Measurements from ENCODE around the gene PPFIA2.

PPFIA2 gene

DNA sequence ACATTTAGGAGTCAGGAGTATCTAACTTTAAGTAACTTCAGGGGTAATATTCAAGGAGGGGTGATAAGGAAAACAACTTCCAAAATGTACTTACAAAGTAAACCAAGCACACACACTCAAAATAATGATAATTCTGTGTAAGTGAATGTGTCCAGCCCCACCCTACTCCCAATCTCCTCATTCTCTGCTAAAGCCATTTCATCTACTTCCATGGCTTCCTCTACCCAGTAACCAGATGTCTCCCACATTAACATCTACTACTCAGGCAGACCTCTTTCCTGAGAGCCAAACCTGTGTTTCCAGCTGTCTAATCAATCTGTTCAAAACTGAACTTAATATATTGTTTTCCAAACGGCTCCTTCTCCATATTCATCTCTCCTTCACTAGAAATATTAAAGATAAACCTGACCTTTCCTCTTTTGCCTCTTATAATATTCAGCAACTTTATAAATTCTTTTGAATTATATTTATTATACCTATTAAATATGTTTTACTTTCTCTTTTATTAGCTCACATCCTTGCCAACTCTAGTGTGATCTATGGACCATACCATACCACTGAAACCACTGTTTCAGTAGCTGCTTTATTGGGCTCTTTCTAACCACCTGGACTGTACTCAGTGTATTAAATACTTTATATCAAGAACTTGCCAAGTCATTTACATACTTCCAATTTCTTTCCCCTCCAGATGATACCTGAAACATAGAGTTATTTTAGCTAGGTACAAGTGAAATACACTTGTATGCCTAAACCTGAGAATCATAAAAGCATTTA, 170.7 kb downstream of the PPFIA2 start:
- DNase-seq (ENCODE audit: extremely low read depth, low read depth), result no peak
- TF ChIP-seq, protein P1, sequence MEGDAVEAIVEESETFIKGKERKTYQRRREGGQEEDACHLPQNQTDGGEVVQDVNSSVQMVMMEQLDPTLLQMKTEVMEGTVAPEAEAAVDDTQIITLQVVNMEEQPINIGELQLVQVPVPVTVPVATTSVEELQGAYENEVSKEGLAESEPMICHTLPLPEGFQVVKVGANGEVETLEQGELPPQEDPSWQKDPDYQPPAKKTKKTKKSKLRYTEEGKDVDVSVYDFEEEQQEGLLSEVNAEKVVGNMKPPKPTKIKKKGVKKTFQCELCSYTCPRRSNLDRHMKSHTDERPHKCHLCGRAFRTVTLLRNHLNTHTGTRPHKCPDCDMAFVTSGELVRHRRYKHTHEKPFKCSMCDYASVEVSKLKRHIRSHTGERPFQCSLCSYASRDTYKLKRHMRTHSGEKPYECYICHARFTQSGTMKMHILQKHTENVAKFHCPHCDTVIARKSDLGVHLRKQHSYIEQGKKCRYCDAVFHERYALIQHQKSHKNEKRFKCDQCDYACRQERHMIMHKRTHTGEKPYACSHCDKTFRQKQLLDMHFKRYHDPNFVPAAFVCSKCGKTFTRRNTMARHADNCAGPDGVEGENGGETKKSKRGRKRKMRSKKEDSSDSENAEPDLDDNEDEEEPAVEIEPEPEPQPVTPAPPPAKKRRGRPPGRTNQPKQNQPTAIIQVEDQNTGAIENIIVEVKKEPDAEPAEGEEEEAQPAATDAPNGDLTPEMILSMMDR (IDR thresholded peaks at IDR 0.05; ENCODE audit: low read depth, low read length), result no peak

DNA sequence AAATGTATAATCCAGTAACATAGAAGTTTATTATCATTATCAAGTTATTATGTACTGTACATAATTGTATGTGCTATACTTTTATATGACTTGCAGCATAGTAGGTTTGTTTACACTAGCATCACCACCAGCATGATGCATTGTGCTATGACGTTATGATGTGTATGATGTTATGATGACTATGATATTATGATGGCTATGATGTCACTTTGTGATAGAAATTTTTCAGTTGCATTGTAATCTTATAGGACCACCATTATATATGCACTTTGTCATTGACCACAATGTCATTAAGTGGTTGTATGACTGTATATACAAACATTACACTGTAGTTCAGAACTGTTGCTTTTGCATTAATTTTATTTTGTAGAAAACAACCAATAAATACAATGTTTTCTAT, 173.4 kb downstream of the PPFIA2 start:
- DNase-seq (ENCODE audit: extremely low read depth, low read depth), result no peak

DNA sequence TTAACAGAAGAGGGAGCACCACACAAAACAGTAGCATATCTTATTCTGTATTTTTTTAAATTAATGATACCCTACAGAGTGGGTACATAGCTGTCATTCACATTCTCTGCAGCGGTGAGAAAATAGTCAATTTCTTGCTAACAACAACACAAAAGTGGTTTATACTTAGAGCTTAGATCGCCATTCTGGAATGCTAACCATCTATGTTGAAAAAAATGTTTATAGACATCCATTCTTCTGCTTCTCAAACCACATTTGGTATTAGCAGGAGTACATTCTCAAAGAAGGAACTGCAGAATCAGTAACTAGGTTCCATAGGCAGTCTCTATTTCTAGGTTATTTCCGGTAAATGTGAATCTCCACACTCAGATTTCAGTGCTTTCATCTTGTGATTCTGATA, 185.9 kb downstream of the PPFIA2 start:
- TF ChIP-seq, protein P1 (IDR thresholded peaks at IDR 0.05; ENCODE audit: low read depth, low read length), result no peak
- no peak for DNase-seq (ENCODE audit: extremely low read depth, low read depth)

More for the DNA sequence above, 173.4 kb downstream of the PPFIA2 start:
- TF ChIP-seq, protein P1 (IDR thresholded peaks at IDR 0.05; ENCODE audit: low read depth, low read length), result no peak

DNA sequence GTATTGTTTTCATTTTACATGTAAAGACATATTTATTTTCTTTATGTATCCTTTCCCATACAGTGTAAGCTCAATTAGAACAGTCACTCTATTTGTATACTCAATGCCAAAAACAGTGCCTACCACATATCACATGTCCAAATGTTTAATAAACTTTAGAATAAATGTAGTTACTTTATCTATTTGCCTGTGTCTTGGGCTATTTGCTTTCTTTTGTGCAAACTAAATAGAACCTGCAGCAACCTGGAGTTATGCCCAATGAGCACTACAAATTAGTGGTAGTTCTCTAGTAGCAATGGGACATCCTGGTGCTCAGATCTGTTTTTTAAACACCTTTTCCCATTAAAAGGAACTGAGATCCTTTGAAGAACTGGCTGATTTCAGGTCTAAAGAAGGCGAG, 186.7 kb downstream of the PPFIA2 start:
- no peak for DNase-seq (ENCODE audit: extremely low read depth, low read depth)

DNA sequence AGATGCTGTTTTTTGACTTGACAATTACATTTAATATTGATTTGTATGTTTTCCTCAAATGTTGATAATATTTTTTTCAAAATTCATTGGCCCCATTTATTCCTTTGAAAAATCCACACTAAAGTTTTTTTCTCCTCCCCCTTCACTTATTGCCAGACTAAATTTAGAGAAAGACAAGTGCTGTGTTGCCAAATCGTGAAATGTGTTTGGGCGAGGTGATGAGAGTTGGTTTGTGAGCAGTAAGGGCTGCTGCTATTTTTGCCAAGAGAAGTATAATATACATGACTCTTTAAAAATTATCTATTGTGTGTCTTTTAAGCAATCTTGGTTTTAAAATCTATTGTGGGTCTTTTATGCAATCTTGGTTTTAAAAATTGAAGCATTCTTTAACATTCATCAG, 188.9 kb downstream of the PPFIA2 start:
- no peak for DNase-seq (ENCODE audit: extremely low read depth, low read depth)

More for the DNA sequence above, 186.7 kb downstream of the PPFIA2 start:
- TF ChIP-seq, protein P1 (IDR thresholded peaks at IDR 0.05; ENCODE audit: low read depth, low read length), result no peak

DNA sequence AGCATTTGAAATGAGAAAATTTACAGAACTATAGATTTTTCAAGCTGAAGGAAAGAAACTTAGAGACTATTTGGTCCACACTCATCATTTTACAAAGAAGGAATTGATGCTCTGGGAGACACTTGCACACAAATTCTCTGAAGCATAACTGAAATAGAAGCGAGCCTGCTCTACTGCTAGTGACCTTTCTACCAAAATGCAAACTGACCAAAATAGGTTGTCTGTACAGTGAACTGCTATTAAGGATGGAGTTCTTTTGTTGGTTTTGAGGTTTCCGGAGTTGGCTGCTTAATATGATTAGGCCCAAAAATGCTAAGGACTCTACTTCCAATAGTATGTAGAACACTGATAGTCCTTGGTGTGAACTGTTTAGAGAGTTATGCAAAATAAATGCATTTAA, 194.9 kb downstream of the PPFIA2 start:
- TF ChIP-seq, protein P1 (IDR thresholded peaks at IDR 0.05; ENCODE audit: low read depth, low read length), result no peak
- DNase-seq (ENCODE audit: extremely low read depth, low read depth), result no peak

More for the DNA sequence above, 188.9 kb downstream of the PPFIA2 start:
- TF ChIP-seq, protein P1 (IDR thresholded peaks at IDR 0.05; ENCODE audit: low read depth, low read length), result no peak

DNA sequence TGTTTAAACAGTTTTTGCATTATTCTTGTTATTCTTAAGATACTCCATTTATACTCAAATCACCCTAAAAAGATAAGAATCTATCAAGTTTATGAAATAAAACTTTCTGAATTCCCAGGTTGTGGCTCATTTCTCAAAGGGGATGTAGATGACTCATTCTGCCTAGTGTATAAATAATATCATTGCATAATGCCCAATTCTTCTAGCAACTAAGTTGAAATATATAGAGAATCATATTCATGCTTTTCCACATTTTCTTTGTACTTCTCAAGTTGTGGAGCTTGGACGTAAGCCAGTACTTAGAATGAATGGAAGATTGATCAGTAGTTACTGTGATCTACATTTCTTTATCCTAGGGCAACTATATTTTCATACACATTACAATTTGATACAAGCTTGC, 201.1 kb downstream of the PPFIA2 start:
- no peak for DNase-seq (ENCODE audit: extremely low read depth, low read depth)
- TF ChIP-seq, protein P1 (IDR thresholded peaks at IDR 0.05; ENCODE audit: low read depth, low read length), result no peak

All from AG09319 (cell line).